Hypothalamus (tissue), 51 donors: ENCODE measurements around the gene IBA57.
"Not testable (repeated sequence)": the region's sequence is repeated elsewhere in the genome, so short reads cannot be mapped to it uniquely, and the experiment has no call there.

ENCODE experiments used
- DNase-seq, 51 donors: peaks; one replicate each; lab custom pipeline; 2025; lab: John Stamatoyannopoulos, UW

IBA57 gene

GRCh38 chr1:228222548-228222947 lies 56.9 kb downstream of the IBA57 start:
- DNase-seq: no peak

GRCh38 chr1:228224198-228225164 lies 58.9 kb downstream of the IBA57 start:
- no peak for DNase-seq

GRCh38 chr1:228225165-228225710 lies 59.6 kb downstream of the IBA57 start:
- no peak for DNase-seq

- DNase-seq: no peak
These were observed 60.1 kb downstream of the IBA57 start for GRCh38 chr1:228225740-228226139.

GRCh38 chr1:228226141-228226874 lies 60.7 kb downstream of the IBA57 start:
- no peak for DNase-seq

GRCh38 chr1:228226956-228227791 lies 61.6 kb downstream of the IBA57 start:
- no peak for DNase-seq

- not testable (repeated sequence) for DNase-seq
These were observed 62.5 kb downstream of the IBA57 start for GRCh38 chr1:228228147-228228546.

- no peak for DNase-seq
These were observed 63.0 kb downstream of the IBA57 start for GRCh38 chr1:228228601-228229074.

- no peak for DNase-seq
These were observed 65.6 kb downstream of the IBA57 start for GRCh38 chr1:228231189-228231588.
